A549 (cell line): ENCODE results near the gene NHLH1. TPM values are rescaled to one million over a fixed set of nuclear protein-coding genes. Genes with fewer than 3 reads are reported as not detected.

Experiments
- ATAC-seq, 2 experiments: fragments of 200-7000 bp in 1 of 2; fragments of >200 bp in 1 of 2; cut with Nextera tagmentation in 1 of 2; cut with Tn5 transposase in 1 of 2; 3 replicates each; pipeline versions ENCODE4 v1.8.0 to v1.9.1; 2018 to 2020; ENCODE audit warnings: mild to moderate bottlenecking in 1 of 2, moderate library complexity in 1 of 2
- CTCF ChIA-PET: fragments of 300-600 bp; sonication (Branson Sonifier 250); formaldehyde crosslinking; extraction: SDS; loops from one replicate; lab custom pipeline; 2021; ENCODE audit warnings: antibody characterized with exemption, inconsistent platforms; lab: Yijun Ruan, JAX
- POLR2A ChIA-PET: fragments of 350-600 bp; formaldehyde crosslinking; extraction: SDS; loops from one replicate; lab custom pipeline; 2021; ENCODE audit warnings: antibody characterized with exemption, inconsistent platforms; lab: Yijun Ruan, JAX
- DNase-seq, 2 experiments: peaks; one replicate each; pipeline versions ENCODE4 v3.0.0 to v3.0.0-alpha.2; 2011 to 2016; ENCODE audit warnings: low read depth in 1 of 2, low spot score in 1 of 2
- FAIRE-seq: peaks from 2 replicates; lab custom pipeline; 2011; peaks lifted over from hg19 to GRCh38; lab: Jason Lieb, UNC
- H3K27ac ChIP-seq, 2 experiments: fragments of >200 bp; sonication (Bioruptor Twin); formaldehyde crosslinking; 3 replicates each; pipeline ENCODE4 v1.5.1; 2016 to 2017
- H3K4me1 ChIP-seq: fragments of >200 bp; sonication (Bioruptor Twin); formaldehyde crosslinking; 3 replicates; pipeline ENCODE4 v1.6.1; 2016
- H3K4me2 ChIP-seq: fragments of >200 bp; sonication (Bioruptor Twin); formaldehyde crosslinking; 3 replicates; pipeline ENCODE4 v1.6.1; 2016
- H3K4me3 ChIP-seq: fragments of >200 bp; sonication (Bioruptor Twin); formaldehyde crosslinking; 3 replicates; pipeline ENCODE4 v1.5.1; 2016
- H3K9me3 ChIP-seq: fragments of >200 bp; sonication (Bioruptor Twin); formaldehyde crosslinking; 3 replicates; pipeline ENCODE4 v1.6.1; 2016
- BCL3 ChIP-seq: fragments of >200 bp; sonication (Bioruptor Twin); formaldehyde crosslinking; IDR thresholded peaks from 3 replicates; pipeline ENCODE4 v1.6.1; 2016
- CBX8 ChIP-seq: fragments of 200-600 bp; sonication (generic); IDR thresholded peaks from 2 replicates; pipeline ENCODE4 v1.6.1; 2016
- ESRRA ChIP-seq: fragments of 150-350 bp; IDR thresholded peaks from 2 replicates; pipeline ENCODE4 v1.6.1; 2014; ENCODE audit warnings: mild to moderate bottlenecking, low read length, borderline replicate concordance
- FOSB ChIP-seq: fragments of 250-450 bp; sonication (Bioruptor Pico); IDR thresholded peaks from 2 replicates; pipeline ENCODE4 v1.5.0; 2020; ENCODE audit warnings: mild to moderate bottlenecking, moderate library complexity
- HDAC2 ChIP-seq: fragments of 200-600 bp; sonication (generic); IDR thresholded peaks from 2 replicates; pipeline ENCODE4 v1.6.1; 2016
- MAX ChIP-seq: IDR thresholded peaks from 2 replicates; pipeline ENCODE4 v1.6.1; 2012
- PBX3 ChIP-seq: IDR thresholded peaks from 2 replicates; pipeline ENCODE4 v1.6.1; 2012
- PHF8 ChIP-seq: fragments of 200-600 bp; sonication (generic); IDR thresholded peaks from 2 replicates; pipeline ENCODE4 v1.6.1; 2016; ENCODE audit warnings: low read depth, mild to moderate bottlenecking, antibody characterized with exemption, moderate library complexity, borderline replicate concordance
- RAD21 ChIP-seq, 2 experiments: fragments of >200 bp in 1 of 2; sonication (Bioruptor Twin) in 1 of 2; formaldehyde crosslinking in 1 of 2; IDR thresholded peaks in 1 of 2; conservative IDR thresholded peaks in 1 of 2; 2 replicates in 1 of 2; 3 replicates in 1 of 2; pipeline ENCODE4 v1.6.1; 2012 to 2018; ENCODE audit warnings: inconsistent platforms in 1 of 2
- RNF2 ChIP-seq: fragments of 200-600 bp; sonication (generic); IDR thresholded peaks from 2 replicates; pipeline ENCODE4 v1.6.1; 2016; ENCODE audit warnings: low read depth, mild to moderate bottlenecking, antibody characterized with exemption, moderate library complexity, borderline replicate concordance
- ZNF302 ChIP-seq: fragments of 250-450 bp; sonication (Bioruptor Pico); IDR thresholded peaks from 2 replicates; pipeline ENCODE4 v1.9.0; 2021; ENCODE audit warnings: inconsistent platforms, mild to moderate bottlenecking, moderate library complexity
- WGBS: methylation state at CpG from one replicate; pipeline ENCODE4 v1.1.6; 2017; ENCODE audit errors: missing lambda C conversion rate; 5-methylcytosine and 5-hydroxymethylcytosine counted together
- polyA plus RNA-seq, 4 experiments: library from polyadenylated mRNA; depleted of rRNA in 3 of 4; stranded (reverse); fragments of >200 nt; fragmentation: RNase III in 1 of 4; extraction: RNeasy Plus Mini Kit Qiagen cat#74134 plus additional on column Dnase treatment in 1 of 4; gene quantifications; 2 replicates in 3 of 4; 3 replicates in 1 of 4; pipeline ENCODE4 v1.2.3, GENCODE V29; 2011 to 2017
- TF ChIP-seq, protein P1 (sequence below): fragments of 200-600 bp; sonication (generic); IDR thresholded peaks from 2 replicates; pipeline ENCODE4 v1.6.1; 2016; ENCODE audit warnings: antibody characterized with exemption, mild to moderate bottlenecking, moderate library complexity

NHLH1 gene
- polyA plus RNA-seq, 2 of the 4 experiments (the other 2 are of a cell fraction) = 0.34 to 0.63 TPM

DNA sequence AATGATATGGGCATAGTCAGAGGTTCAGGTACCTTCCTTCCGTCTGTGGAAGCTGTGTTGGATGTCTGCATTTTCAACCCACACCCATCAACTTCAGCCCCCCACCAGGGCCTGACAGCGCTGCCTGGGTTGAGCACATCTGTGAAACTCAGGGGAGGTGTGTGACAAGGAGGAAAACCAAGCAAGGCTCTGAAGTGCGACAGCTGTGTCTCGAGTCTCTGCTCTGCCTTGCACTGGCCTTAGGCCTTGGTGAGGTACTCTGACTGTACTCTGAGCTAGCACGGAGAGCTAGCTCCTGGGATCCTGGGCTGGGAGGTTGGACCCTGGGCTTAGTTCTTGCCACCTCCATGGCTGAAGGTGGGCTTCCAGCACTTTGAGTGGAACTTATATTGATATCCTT lies 42.6 kb downstream of the NHLH1 start:
- CTCF ChIA-PET = interaction anchor here (0.7 to 2.9 kb wide), 5 partner anchors 14 to 216 kb away, joined by 3 to 13 read pairs (median 3); no protein-coding TSS in a partner anchor
- TF ChIP-seq BCL3 (no peak), RAD21 (conservative IDR thresholded peaks at IDR 0.05 in 1 of 2, IDR thresholded peaks at IDR 0.05 in 1 of 2) (no peak), PHF8 (no peak), FOSB (no peak), PBX3 (no peak), CBX8 (no peak)
- TF ChIP-seq, protein P1, sequence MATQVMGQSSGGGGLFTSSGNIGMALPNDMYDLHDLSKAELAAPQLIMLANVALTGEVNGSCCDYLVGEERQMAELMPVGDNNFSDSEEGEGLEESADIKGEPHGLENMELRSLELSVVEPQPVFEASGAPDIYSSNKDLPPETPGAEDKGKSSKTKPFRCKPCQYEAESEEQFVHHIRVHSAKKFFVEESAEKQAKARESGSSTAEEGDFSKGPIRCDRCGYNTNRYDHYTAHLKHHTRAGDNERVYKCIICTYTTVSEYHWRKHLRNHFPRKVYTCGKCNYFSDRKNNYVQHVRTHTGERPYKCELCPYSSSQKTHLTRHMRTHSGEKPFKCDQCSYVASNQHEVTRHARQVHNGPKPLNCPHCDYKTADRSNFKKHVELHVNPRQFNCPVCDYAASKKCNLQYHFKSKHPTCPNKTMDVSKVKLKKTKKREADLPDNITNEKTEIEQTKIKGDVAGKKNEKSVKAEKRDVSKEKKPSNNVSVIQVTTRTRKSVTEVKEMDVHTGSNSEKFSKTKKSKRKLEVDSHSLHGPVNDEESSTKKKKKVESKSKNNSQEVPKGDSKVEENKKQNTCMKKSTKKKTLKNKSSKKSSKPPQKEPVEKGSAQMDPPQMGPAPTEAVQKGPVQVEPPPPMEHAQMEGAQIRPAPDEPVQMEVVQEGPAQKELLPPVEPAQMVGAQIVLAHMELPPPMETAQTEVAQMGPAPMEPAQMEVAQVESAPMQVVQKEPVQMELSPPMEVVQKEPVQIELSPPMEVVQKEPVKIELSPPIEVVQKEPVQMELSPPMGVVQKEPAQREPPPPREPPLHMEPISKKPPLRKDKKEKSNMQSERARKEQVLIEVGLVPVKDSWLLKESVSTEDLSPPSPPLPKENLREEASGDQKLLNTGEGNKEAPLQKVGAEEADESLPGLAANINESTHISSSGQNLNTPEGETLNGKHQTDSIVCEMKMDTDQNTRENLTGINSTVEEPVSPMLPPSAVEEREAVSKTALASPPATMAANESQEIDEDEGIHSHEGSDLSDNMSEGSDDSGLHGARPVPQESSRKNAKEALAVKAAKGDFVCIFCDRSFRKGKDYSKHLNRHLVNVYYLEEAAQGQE = no peak
- no peak for FAIRE-seq
- POLR2A ChIA-PET = no interaction called here
- no peak overlapping the region for H3K4me3 ChIP-seq
- DNase-seq = no peak
- H3K4me2 ChIP-seq = no peak overlapping the region
- no peak; a peak in 1 of 6 replicates for ATAC-seq
- 67% methylated on average over 5 of the region's 5 CpGs for WGBS
- H3K4me1 ChIP-seq = peaks cover 19% of the 10 kb centered on the region; the same call in 2 of the 3 replicates
- no peak overlapping the region for H3K27ac ChIP-seq
- no peaks in the 10 kb centered on the region for H3K9me3 ChIP-seq

GRCh38 chr1:160410406-160411005 lies 43.6 kb downstream of the NHLH1 start:
- peaks cover 19% of the 10 kb centered on the region; the same call in 2 of the 3 replicates for H3K4me1 ChIP-seq
- WGBS = 76% methylated on average over 16 of the region's 19 CpGs
- no peak for TF ChIP-seq ESRRA
- CTCF ChIA-PET = interaction anchor here (0.7 to 2.4 kb wide), 4 partner anchors 15 to 217 kb away, joined by 3 to 7 read pairs (median 4); no protein-coding TSS in a partner anchor
- H3K4me3 ChIP-seq = no peak overlapping the region
- DNase-seq (no peak), FAIRE-seq (no peak), ATAC-seq (no peak)
- H3K4me2 ChIP-seq = no peak overlapping the region
- H3K27ac ChIP-seq = no peak overlapping the region
- POLR2A ChIA-PET = no interaction called here
- H3K9me3 ChIP-seq = no peaks in the 10 kb centered on the region

- CTCF ChIA-PET = interaction anchor here (1.0 to 2.4 kb wide), 3 partner anchors 14 to 17 kb away, joined by 3 to 7 read pairs (median 4); no protein-coding TSS in a partner anchor
- no peak for ATAC-seq
- no peak for FAIRE-seq
These were observed 44.6 kb downstream of the NHLH1 start for GRCh38 chr1:160411271-160412027.

More at GRCh38 chr1:160411271-160412027, 44.6 kb downstream of the NHLH1 start:
- Histone ChIP-seq H3K4me1 (peaks cover 15% of the 10 kb centered on the region; the same call in 2 of the 3 replicates), H3K27ac (no peak overlapping the region)
- 48% methylated on average over 6 of the region's 6 CpGs for WGBS
- TF ChIP-seq MAX (no peak), HDAC2 (no peak), ZNF302 (CRISPR knock-in tag) (no peak), RNF2 (no peak), RAD21 (conservative IDR thresholded peaks at IDR 0.05 in 1 of 2, IDR thresholded peaks at IDR 0.05 in 1 of 2) (no peak)
- TF ChIP-seq, all 56 proteins: peak for 0
- no peak for DNase-seq
- Histone ChIP-seq H3K9me3 (no peaks in the 10 kb centered on the region), H3K4me3 (no peak overlapping the region), H3K4me2 (no peak overlapping the region)
- POLR2A ChIA-PET = no interaction called here
